ENCODE measurements around the gene GNPDA2.

The GNPDA2 gene

DNA sequence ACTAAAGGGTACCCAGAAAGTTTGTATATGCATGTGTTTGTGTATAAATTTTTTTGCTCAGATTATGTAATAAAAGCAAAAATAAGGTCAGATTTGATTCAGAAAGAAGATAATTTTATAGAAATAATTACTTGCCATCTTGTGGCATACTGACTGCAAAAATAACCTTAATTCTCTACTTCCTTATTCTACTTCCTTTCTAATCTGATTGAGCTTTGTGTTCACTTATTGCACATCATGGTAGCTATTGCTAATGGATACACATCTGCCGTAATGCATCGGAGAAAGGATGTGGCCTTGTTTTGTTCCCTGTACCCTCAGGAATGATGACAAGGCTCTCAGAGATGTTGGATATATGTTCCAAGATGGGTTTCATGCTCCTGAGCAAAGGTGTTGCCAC, 10.5 kb upstream of the GNPDA2 start:
- TF ChIP-seq, protein P1, sequence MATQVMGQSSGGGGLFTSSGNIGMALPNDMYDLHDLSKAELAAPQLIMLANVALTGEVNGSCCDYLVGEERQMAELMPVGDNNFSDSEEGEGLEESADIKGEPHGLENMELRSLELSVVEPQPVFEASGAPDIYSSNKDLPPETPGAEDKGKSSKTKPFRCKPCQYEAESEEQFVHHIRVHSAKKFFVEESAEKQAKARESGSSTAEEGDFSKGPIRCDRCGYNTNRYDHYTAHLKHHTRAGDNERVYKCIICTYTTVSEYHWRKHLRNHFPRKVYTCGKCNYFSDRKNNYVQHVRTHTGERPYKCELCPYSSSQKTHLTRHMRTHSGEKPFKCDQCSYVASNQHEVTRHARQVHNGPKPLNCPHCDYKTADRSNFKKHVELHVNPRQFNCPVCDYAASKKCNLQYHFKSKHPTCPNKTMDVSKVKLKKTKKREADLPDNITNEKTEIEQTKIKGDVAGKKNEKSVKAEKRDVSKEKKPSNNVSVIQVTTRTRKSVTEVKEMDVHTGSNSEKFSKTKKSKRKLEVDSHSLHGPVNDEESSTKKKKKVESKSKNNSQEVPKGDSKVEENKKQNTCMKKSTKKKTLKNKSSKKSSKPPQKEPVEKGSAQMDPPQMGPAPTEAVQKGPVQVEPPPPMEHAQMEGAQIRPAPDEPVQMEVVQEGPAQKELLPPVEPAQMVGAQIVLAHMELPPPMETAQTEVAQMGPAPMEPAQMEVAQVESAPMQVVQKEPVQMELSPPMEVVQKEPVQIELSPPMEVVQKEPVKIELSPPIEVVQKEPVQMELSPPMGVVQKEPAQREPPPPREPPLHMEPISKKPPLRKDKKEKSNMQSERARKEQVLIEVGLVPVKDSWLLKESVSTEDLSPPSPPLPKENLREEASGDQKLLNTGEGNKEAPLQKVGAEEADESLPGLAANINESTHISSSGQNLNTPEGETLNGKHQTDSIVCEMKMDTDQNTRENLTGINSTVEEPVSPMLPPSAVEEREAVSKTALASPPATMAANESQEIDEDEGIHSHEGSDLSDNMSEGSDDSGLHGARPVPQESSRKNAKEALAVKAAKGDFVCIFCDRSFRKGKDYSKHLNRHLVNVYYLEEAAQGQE (IDR thresholded peaks at IDR 0.05; ENCODE audit: insufficient read depth in 1 of 2, low read depth in 2 of 2, low read length in 2 of 2), result no peak
- TF ChIP-seq SIN3A (IDR thresholded peaks at IDR 0.05; ENCODE audit: borderline replicate concordance, insufficient read depth, low read length), result no peak
- no peak for TF ChIP-seq POLR2AphosphoS5 (IDR thresholded peaks at IDR 0.05; ENCODE audit: low read depth, low read length)
- TF ChIP-seq FOXP2 (optimal IDR thresholded peaks at IDR 0.05; ENCODE audit: borderline replicate concordance, extremely low read depth, extremely low read length, insufficient read depth), result no peak
- no peak for TF ChIP-seq TAF1 (IDR thresholded peaks at IDR 0.05; ENCODE audit: borderline replicate concordance, insufficient read depth, low read length)

DNA sequence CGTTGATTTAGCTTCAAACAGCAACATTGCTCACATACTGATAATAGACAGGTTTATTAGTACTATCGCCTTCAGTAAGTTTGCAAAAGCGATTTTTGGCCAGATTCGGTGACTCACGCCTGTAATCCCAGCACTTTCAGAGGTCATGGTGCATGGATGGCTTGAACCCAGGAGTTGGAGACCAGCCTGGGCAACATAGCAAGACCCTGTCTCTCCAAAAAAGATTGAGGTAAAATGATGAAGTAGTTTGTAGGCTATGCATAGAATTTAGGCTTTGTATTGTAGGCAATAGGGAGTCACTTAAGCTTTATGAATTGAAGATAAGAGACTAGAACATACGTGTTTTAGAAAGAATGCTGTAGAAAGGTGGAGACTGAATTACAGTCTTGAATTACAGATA, 1.1 kb upstream of the GNPDA2 start:
- TF ChIP-seq FOXP2 (optimal IDR thresholded peaks at IDR 0.05; ENCODE audit: borderline replicate concordance, extremely low read depth, extremely low read length, insufficient read depth) (no peak), TAF1 (IDR thresholded peaks at IDR 0.05; ENCODE audit: borderline replicate concordance, insufficient read depth, low read length) (no peak), SIN3A (IDR thresholded peaks at IDR 0.05; ENCODE audit: borderline replicate concordance, insufficient read depth, low read length) (no peak), POLR2AphosphoS5 (IDR thresholded peaks at IDR 0.05; ENCODE audit: low read depth, low read length) (no peak)
- TF ChIP-seq, protein P1 (IDR thresholded peaks at IDR 0.05; ENCODE audit: insufficient read depth in 1 of 2, low read depth in 2 of 2, low read length in 2 of 2), result no peak

DNA sequence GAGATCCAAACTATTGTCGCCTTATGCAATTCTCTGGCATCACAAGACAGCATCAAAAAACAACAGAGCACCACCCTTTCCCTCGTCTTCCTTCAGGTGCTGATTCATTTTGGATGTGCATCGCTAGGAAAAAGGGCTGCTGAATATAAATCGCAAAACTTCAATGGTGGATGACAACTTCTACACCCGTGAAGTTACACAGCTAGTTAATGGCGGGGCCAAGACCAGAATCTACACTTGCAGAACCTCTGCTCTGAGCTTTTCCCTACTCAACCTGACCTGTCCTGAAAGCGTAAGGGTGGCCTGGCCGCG, 674 bp downstream of the GNPDA2 start:
- TF ChIP-seq POLR2AphosphoS5 (IDR thresholded peaks at IDR 0.05; ENCODE audit: low read depth, low read length) (no peak), FOXP2 (optimal IDR thresholded peaks at IDR 0.05; ENCODE audit: borderline replicate concordance, extremely low read depth, extremely low read length, insufficient read depth) (no peak), TAF1 (IDR thresholded peaks at IDR 0.05; ENCODE audit: borderline replicate concordance, insufficient read depth, low read length) (no peak), SIN3A (IDR thresholded peaks at IDR 0.05; ENCODE audit: borderline replicate concordance, insufficient read depth, low read length) (no peak)
- TF ChIP-seq, protein P1 (IDR thresholded peaks at IDR 0.05; ENCODE audit: insufficient read depth in 1 of 2, low read depth in 2 of 2, low read length in 2 of 2), result no peak

DNA sequence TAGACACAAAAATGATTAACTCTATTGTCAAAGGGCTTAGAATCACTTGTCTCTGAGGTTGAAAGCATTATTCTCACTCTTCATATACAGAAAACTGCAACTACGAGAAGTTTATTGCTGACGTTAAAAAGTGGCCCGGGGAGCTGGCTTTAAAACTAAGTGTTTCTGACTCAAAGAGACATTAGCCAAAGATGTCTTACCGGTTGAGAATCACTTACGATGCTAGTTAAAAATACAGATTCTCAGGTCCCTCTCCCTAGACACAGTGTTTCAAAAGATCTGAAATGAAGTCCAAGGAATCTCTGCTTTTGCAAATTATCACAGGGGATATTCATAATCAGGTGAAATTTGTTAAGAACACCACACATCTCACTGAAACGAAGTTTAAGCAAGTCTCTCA, 1.2 kb downstream of the GNPDA2 start:
- TF ChIP-seq SIN3A (IDR thresholded peaks at IDR 0.05; ENCODE audit: borderline replicate concordance, insufficient read depth, low read length) (no peak), FOXP2 (optimal IDR thresholded peaks at IDR 0.05; ENCODE audit: borderline replicate concordance, extremely low read depth, extremely low read length, insufficient read depth) (no peak), POLR2AphosphoS5 (IDR thresholded peaks at IDR 0.05; ENCODE audit: low read depth, low read length) (no peak)

DNA sequence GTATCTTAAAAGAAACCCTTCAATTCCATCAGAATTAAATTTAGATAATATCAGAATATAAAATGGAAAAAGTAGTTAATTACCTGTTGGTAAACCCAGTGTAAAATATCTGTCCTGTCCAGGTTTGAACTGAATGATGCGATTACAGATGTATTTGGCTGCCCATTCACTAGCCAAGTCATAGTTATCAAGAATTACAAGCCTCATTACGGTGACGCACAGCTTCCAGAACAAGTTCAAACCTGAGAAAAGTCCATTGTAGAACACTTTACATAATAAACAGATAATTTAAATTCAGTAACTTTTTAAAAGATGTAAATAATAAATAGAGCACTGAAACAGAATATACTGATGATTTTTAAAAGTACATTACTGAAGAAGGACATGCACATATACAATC, 4.4 kb downstream of the GNPDA2 start:
- TF ChIP-seq SIN3A (IDR thresholded peaks at IDR 0.05; ENCODE audit: borderline replicate concordance, insufficient read depth, low read length), result no peak
- TF ChIP-seq TAF1 (IDR thresholded peaks at IDR 0.05; ENCODE audit: borderline replicate concordance, insufficient read depth, low read length), result no peak
- no peak for TF ChIP-seq FOXP2 (optimal IDR thresholded peaks at IDR 0.05; ENCODE audit: borderline replicate concordance, extremely low read depth, extremely low read length, insufficient read depth)
- TF ChIP-seq, protein P1 (IDR thresholded peaks at IDR 0.05; ENCODE audit: insufficient read depth in 1 of 2, low read depth in 2 of 2, low read length in 2 of 2), result no peak
- TF ChIP-seq POLR2AphosphoS5 (IDR thresholded peaks at IDR 0.05; ENCODE audit: low read depth, low read length), result no peak

All from PFSK-1 (cell line).